Anterior cingulate cortex (tissue), 58 donors: ENCODE data around the gene GP2.

Experiments
- DNase-seq, 58 donors: peaks; one replicate each; lab custom pipeline; 2025; lab: John Stamatoyannopoulos, UW

GP2 gene

DNA sequence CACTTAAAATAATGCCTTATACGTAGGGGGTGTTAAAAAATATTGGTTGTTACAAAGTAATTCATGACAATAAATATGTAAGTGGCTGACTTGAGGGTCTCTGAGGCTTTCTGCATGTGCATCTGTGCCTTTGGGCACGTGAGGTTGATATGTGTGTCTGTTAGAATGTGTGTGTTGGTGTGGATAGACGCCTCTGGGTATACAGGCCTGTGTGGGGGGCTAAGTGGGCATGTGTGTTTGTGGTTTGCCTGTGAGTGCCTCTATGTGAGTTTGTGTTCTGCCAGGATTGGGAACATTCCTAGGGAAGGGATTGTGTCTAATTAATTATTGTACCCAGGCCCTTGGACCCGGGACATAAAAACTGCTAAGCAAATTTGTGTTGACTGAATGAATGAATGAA, 19.0 kb downstream of the GP2 start:
- DNase-seq = no peak

DNA sequence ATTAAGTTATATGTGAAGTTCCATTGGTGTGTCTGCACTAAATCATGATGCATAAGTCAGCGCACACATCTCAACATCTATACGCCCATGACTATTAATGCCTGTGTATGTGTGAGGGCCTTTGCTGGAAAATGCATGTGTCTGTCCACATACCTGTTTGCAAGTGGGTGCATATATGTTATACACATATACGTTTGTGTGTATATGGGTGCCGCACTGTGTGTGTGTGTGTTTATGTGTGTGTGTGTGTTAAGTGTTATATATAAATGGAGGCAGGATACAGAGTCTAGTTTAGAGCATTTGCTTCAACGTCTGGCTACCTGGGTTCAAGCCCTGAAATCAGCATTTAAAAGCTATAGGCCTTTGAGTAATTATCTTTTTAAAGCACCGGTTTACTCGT, 19.5 kb downstream of the GP2 start:
- no peak for DNase-seq

DNA sequence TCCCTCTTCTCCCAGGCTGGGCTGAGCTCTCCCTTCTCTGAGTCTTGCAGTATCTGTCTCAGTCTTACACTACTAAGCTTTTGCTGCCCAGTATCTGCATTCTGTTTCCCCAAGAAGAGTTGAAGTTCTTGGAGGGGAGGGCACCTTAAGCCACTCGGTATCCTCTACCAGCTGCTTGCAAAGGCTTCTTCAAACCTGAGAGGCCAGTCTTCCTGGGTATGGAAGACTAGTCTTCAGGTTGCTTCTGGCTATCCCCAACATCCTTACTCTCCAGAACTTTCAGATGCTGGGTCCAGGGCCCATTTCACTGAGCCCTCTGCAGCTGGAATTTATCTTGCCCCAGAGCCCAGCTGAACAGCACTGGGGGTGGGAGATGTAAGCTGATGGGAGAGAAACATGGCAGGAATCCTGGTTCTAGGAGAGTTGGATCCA, 20.1 kb downstream of the GP2 start:
- DNase-seq = no peak

DNA sequence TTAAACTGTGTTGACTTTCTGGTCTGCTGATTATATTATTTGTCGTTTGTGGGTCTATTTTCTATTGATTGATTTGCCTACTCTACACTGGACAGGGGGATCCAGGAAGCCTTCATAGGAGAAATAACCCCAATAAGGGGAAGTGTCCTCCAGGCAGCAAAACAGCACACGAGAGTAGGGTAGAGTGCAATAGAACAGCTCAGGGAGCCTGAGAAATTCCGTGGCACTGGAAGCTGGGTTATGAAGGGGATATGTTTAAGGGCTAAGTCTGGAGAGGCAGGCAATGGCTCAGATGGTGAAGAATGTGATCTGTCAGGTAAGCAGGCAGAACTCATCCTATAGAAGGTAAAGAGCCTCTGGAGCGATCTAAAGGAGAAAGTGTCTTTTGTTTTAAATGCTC, 20.9 kb downstream of the GP2 start:
- no peak for DNase-seq

DNA sequence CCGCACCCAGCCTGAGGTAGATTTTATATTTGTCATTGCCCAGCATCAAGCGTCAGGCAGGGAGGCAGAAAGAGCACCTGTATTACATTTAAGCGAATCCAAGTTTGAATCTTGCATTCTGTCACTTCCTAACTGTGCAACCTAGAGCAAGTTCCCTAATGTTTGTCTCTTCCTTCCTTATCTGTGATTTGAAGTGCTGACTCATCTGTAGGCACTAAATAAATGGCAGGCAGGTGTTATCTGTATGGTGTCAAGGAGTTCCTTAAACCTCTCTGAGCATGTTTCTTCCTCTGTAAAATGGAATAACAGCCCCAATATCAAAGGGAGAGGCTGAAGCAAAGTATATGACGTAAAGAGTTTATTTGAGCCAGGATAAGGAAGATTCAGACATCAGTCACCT, 24.3 kb downstream of the GP2 start:
- DNase-seq = no peak

DNA sequence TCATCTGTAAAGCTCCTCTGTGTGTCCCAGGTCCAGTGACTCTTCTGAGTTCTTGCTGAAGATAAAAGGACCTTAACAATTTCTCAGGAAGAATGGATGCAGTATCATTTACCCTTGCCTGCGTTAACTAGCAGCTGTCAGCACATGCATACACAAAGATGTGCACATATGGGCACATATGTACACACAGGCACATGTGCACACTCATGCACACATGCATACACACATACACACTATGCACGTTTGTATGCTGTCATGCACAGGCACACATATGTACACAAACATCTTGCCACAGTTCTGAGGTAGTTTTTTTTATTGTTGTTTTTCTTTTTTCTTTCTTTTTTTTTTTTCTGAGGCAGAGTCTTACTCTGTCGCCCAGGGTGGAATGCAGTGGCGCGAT, 24.9 kb downstream of the GP2 start:
- no peak for DNase-seq

DNA sequence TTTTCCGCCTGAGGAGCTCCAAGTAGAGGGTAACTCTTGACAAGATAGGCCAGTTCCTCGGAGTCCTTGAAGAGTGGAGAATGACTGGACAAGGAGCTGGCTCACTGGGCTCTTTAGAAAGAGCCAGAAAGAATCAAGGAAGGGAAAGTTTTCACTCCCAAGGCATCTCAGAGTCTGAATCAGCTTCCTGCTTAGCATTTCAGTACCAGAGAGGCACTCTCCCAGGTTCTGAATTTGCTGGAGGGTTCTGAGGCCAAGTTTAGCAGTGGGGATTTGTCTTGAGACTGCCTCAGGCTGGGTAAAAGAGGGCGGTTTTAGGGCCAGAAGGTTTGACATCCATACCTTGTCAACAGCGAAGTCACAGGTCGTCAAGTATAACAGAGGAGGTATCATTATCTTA, 25.5 kb downstream of the GP2 start:
- DNase-seq = no peak

DNA sequence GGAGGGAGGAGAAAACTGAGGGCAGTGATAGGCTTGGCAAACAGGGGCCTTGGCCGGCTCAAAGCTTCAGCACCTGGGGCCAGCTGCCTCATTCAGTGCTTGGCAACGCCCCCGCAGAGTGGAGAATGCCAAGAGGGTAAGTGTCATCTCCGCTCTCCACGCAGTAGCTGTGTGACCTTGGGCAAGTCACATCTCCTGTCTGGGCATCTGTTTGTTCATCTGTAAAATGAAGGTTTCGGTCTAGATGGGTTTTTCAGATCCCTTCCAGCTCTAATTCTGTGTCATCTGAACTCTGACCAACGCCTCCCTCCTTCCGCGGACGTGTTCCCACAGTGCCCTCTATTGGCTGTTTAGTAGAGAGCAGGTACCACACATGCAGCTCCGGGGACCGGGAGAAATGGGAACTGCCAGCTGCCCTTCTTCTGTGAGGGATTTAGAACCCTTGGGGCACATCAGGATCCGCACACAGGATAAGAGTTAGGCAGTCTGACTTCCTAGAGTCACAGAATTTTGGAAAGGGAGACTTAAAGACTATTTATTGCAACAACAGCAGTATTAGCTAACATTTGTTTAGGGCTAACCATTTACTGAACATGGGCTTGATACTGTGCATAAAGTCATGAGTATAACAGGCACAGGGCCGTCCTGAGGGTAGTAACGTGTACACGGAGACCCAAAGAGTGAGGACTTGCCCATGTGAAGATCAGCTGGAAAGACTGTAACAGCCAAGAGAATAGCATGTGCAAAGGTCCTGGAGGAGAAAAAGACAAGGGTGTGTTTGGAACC, 26.8 kb downstream of the GP2 start:
- DNase-seq = peak in 39 of 58 donors; percentile 0 to 43 (median 7)

DNA sequence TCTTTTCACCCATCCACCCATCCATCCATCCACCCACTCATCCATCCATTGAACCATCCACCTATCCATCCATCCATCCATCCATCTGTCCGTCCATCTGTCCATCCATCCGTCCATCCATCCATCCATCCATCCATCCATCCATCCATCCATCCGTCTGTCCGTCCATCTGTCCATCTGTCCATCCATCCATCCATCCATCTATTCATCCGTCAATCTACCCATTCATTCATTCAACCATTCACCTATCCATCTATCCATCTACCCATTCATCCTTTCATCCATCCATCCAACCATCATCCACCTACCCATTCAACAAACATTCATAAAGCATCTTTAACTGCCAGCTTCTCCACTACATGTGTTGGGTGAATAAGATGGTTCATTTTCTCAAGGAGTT, 28.9 kb downstream of the GP2 start:
- no peak for DNase-seq

DNA sequence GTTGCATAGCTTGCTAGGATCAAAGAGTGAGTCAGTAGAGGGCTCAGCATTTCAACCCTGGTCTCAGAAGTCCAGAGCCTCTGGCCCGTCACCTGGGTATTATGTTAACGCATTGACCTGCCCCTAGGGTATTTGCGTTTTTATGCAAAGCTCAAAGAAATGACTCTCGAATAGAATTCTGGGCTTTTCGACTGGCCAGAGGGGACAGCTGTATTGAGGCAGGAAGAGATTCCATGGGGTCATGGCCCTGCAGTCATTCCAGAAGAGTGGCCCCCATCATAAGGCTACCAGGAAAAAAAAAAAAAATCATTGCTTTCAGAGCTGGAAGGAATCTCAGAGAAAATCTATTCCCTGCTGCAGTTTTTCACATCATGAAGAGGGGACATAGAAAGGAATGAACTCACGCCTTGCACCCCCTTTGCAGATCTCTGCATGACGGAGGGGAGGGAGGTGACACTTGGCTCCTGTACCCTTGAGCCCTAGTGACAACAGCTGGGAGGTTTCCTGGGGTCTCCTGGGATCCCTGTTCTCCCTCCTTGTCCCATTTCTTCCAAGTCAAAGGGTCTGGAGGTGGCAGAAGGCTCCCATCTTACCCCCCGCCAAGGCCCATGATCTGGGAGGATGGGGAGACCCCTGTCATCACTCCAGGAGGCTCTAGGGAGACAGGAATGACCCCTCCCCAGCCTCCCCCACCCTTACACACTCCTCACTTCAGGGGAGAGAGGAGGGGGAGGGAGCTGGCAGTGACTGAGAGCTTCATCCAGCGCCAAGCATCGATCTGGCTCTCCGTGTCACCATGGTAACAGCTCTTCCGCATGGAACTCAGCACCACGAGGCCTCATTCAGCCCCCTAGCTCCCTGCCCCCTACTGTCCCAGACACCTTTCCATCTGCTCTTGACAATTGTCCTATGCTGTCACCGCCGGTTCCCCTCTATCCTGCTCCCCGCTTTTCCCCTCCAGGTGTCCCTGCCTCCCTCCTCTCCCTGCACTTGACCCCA, 35.8 kb downstream of the GP2 start:
- DNase-seq = peak in 2 of 58 donors; percentile 1 to 6

DNA sequence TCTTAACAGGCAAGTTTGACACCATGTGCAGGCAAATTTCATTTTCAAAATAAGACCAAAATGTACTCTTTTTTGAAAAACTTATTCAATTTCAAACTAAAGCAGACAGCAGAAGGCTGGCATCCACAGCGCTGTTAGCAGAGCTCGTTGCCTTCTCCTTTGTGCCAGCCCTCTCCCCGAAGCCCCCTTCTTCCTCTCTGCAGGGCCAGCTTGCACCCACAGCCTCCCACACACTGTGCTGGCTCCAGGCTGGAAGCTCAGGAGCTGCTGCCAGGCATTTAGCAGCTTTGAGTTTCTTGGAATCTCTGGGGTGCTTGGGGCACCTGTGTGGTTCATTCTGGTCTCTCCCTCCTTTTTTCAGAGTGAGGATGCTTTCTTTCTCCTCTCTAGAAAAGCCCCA, 37.7 kb downstream of the GP2 start:
- peak in 7 of 58 donors; percentile 3 to 20 (median 6) for DNase-seq

DNA sequence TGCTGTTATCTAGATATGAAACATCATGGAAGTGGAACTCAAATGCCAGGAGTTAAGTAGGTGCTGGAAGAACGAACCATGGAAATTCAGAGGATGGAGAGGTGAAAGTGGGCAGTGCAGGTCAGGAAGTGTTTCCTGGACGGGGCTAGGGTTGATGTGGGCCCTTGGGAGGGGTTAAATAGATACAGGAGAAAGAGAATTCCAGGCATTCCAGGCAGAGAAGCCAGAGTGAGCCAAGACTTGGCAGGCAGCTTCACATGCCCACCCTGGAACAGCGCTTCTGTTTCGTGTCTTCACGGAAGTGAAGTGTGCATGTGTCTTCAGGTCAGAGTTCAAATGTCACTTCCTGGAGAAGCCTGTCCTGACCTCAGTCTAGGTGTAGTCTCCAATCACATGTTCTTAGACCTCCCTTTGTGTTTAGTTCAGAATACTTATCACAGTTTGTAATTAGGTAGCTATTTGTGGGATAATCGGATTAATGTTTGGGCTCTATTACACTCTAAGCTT, 41.3 kb downstream of the GP2 start:
- DNase-seq = no peak

DNA sequence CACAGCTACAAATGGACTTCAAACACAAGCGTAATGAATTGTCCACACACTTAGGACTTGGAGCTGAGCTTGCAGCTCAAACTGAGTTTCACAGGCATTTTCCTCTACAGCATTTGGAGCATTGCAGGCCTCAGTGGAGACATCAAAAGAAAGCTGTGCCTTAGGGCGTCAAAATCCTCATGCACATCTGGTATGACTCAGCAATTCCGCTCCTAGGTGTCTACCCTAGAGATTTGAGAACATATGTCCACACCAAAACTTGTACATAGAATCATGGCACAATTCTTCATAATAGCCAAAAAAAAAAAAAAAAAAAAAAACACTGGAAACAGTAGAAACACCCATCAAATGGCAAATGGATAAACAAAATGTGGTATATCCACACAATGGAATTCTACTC, 47.1 kb downstream of the GP2 start:
- no peak for DNase-seq

DNA sequence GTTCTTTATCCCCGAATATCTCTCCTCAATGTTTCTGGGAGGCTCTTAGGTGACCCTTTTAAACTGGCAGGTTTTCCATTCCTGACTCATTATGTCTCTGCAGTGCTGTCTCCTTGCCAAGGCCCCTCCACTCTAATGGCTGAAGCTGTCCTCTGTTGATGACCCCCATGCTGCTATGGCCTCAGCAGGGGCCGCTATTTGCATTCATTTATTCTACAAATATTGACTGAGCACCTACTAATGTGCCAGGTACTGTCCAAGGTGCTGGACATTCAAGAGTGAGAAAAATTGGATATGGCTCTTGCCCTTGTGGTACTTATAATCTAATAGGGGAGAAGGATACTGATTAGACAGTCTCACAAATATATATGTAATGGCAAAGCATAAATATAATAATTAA, 55.4 kb downstream of the GP2 start:
- DNase-seq = no peak

DNA sequence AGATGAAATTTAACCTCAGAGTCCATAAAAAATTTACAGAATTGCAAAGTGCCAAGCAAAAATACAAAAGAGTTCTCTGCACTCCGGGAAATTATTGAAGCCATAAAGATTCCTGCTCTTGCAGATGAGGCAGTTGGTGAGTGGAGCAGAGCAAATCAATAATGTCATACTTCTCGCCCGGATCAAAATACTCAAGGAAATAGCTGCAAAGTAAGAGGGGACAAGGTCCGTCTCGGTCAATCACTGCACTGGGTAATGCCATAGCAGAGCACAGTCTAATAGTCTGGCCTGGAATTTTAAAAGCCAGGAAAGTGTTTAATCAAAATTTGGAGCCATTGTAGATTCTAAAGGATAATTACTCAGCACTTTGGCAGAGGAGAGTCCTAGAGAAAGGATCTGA, 58.9 kb downstream of the GP2 start:
- DNase-seq = no peak

DNA sequence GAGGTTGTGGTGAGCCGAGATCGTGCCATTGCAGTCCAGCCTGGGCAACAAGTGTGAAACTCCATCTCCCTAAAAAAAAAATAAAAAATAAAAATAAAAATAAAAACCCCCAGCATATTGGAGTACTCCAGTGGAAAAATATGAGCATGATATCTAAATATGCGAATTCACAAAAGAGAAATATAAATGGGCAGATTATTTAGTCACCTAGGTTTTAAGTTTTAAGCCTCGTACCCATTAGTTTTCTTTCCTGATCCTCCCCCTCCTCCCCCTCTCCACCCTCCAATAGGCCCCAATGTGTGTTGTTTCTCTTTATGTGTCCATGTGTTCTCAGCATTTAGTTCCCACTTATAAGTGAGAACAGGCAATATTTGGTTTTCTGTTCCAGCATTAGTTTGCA, 62.3 kb downstream of the GP2 start:
- DNase-seq = no peak

DNA sequence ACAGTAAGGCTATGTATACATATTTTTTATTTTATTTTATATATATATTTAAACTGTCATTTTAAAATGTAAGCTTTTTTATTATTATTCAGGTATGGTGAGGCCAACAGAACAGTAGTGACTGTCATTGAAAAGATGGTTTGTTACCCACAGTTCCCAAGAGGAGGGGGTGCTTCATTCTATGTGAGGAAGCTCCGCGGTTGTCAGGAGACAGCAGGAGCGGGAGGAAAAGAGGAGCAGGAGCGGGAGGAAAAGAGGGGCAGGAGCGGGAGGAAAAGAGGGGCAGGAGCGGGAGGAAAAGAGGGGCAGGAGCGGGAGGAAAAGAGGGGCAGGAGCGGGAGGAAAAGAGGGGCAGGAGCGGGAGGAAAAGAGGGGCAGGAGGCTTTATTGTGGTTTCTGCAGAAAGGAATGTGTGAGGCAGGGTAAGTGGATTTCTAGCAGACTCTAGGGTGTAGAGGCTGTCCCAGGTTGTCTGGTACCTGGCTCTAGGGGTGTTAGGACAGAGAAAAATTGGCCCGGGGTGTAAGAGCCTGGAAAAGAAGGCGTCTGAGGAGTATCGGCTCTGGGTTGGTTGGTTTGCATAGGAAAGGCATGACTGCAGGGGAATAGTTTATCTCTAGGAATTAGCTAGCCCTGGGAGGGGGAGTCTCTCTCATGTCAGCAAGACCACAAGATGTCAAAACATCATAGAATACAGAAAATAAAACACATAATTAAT, 64.0 kb downstream of the GP2 start:
- no peak for DNase-seq

DNA sequence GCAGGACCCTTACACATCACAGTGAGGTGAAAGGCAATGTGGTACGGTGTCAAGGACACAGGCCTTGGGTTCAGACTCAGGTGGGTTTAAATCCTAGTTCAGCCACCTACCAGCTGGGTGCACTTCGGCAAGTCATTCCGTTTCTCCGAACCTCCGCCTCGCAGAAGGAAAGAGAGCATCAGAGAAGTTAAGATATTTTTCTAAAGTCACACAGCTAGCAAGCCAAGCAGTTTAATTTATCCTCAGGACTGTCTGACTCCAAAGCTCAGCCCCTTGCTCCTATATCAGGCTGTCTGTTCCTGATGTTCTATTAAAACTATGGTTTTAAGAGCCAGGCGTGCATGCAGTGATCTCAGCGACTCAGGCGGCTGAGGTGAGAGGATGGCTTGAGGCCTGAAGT, 65.1 kb downstream of the GP2 start:
- no peak for DNase-seq

DNA sequence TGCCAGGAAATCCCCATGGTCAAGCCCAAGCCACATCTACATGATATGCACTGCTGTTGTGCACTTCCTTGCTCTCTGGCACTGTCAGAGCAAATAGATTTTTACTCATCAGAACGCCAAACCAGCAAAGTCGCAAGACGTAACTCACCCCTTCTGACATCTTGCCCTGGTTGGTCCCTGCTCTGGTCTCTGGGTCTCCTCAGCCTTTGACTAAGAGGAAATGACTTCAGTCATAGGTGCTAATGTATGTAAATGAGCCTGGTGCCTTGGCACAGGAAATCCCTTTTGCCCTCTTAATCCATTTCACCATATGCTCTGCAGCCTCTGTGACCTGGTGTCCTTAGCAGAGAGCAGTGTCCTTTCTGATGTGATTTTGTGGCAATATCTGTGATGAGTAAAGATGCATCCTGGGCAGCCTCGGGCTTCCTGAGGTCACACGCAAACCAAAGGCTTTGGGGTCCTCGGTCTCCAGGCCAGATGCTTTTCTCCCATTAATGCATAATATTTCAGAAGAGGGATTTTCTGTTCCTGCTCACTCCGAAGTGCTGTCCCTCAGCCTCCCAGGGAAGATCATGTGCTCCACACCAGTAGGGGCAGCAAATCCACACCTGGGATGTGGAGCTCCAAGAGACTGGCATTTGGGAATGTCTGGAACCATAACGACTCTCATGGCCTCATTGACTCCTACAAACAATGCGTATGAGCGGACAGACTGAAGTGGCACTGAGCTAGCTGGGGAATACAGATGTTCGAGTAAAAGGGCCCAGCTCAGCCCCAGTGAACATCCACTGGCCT, 66.9 kb downstream of the GP2 start:
- no peak for DNase-seq
